CD4-positive, alpha-beta T cell treated with Interleukin-4 for 4 hours (primary cell): ENCODE results near the gene ZNF805.
"Not testable (repeated sequence)": the region's sequence is repeated elsewhere in the genome, so short reads cannot be mapped to it uniquely, and the experiment has no call there.

ENCODE experiments used
- DNase-seq: peaks from one replicate; pipeline ENCODE4 v3.0.0-alpha.2; 2020

Gene ZNF805

DNA sequence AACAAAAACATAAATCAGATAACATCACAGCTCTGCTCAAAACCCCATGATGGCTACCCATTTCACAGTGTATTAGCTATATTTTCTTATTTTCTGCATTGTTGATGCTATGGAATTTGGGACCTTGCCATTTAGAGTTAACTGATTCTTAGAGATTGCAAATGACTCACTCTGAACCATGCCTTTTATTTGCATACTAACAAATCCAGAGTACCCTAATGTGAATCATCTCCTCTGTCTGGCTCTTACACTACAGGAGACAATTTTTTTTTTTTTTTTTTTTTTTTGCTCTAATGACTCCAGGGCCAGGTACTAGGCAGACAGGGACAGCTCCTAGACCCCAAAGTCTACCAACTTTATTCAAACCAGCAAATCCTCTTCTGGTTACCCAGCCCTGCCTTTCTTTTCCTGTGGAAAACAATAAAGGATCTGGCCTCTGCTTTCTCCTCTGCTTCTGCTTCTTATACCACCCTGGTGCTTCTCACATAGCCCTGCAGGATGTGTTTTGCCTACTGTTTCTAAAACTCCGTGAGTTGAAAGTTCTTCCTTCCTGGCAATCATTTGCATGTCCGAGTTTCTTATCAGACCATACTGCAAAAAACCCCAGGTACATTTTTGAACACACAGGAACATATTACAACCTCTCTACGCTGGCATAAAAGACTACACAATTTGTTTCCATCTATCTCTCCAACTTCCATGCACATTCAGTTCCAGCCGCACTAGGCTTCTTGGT, 29.3 kb downstream of the ZNF805 start:
- no peak for DNase-seq

- no peak for DNase-seq
Observed at GRCh38 chr19:57271280-57271679, 30.8 kb downstream of the ZNF805 start.

DNA sequence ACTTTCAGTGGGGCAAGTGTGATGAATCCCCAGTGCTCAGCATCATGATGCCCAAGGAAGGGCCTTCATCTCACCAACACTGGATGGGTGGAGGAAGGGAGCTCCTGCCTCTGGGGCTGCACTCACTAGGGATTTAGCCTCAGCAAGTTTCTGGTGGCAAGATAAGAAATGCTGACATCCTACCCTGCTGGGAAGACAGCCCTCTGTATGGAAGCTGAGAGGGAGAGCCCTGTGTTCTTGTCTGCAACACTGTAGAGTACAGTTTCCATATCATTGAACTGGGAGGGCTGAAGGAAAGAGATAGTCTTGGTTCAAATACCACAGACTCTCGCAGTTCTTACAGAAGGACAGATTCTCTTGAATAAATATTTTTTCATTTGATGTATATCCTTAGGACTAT, 32.6 kb downstream of the ZNF805 start:
- no peak for DNase-seq

GRCh38 chr19:57276430-57276829, 36.0 kb downstream of the ZNF805 start:
- DNase-seq: no peak

DNA sequence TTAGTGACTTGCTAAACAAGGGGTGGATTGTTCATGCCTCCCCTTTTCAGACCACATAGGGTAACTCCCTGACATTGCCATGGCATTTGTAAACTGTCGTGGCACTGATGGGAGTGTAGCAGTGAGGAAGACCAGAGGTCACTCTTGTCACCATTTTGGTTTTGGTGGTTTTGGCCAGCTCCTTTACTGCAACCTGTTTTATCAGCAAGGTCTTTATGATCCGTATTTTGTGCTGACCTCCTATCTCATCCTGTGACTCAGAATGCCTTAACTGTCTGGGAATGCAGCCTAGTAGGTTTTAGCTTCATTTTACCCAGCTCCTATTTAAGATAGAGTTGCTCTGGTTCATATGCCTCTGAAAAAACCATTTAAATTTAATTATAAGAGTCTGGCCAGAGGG, 38.0 kb downstream of the ZNF805 start:
- not testable (repeated sequence) for DNase-seq

- peak; percentile 80 for DNase-seq
Observed at GRCh38 chr19:57279418-57280164, 39.2 kb downstream of the ZNF805 start.

DNA sequence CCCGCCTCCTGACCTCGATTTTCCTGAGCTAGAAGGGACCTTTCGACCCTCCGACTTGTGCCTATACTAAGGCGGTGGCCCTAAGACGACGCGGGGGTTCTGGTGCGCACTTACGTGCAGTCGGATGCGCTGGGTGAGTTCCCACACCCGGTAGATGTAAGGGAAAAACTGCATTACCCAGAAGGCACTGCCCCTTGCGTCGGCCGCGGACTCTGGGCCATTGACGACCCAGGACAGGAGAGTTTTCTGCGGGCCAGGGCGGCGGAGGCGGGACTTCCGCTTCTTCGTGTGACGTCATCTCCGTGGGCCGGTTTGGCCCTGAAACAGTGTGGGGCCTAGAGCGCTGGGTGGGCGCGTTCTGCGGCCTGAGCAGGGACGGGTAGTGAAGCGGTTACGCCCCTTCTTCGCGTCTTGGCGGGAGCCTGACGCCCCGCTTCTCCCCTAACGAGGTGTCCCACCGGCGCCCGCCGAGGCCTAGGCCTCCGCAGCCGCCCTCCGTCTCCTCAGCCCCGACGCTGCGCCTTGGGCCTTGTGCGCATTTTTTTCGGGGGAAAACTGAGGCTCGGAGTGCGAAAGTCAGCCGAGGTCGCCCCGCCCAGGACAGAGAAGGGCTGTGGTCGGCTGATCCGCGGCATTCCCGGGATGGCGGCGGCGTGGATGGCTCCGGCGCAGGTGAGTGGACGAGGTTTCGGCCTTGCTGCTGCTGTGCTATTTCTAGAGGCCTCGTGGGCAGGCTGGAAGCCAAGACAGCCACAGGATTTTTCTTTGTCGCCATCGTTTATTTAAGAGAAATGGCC, 39.9 kb downstream of the ZNF805 start, which contains the start of gene ZNF460:
ZNF460 (plus strand) TSS at position 321 of the 797 bp plus-strand sequence; CDS start at position 643, 322 bp downstream.
- peak; percentile 97 for DNase-seq

DNA sequence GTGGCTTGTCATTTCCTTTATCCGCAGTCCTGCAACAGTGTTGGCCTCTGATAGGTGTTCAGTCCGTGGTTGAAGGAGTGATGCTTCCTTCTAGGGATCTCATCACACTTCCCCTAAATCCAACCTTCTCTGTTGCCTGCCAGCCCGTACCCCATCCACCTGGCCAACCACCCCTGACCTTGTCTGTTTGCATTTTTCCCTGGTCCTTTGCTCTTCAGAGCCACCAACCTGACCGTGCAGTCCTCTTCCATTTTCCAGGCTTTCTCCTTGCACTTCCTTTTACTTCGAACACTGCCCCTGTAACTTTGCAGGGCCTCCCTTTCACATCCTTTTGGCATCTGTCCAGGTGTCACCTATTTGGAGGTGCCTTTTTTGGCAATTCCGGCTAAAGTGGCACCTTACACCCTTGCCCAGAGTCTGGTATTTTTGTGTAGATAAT, 40.5 kb downstream of the ZNF805 start:
- DNase-seq: peak; percentile 46

GRCh38 chr19:57282011-57282643, 41.7 kb downstream of the ZNF805 start:
- DNase-seq: no peak

GRCh38 chr19:57288373-57288772, 47.9 kb downstream of the ZNF805 start:
- no peak for DNase-seq

- no peak for DNase-seq
Observed at GRCh38 chr19:57290970-57291369, 50.5 kb downstream of the ZNF805 start.

DNA sequence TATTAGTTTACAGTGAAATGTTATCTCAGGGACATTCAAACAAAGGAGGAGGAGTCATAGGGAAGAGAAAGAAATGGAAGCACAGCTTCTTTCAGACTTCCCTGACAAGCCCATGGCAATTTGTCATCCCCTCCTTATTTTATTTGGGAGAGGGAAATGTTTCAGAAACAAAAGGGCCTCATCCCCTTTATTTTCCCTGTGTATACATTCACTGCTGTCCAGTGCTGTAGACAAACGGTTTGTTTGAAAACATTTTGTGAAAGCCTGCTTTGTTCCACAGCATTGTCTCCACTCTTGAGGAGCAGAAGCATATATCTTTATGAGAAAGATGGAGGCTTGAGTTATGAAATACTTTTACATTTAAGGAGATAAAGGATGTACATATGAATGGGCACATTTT, 52.1 kb downstream of the ZNF805 start:
- no peak for DNase-seq

DNA sequence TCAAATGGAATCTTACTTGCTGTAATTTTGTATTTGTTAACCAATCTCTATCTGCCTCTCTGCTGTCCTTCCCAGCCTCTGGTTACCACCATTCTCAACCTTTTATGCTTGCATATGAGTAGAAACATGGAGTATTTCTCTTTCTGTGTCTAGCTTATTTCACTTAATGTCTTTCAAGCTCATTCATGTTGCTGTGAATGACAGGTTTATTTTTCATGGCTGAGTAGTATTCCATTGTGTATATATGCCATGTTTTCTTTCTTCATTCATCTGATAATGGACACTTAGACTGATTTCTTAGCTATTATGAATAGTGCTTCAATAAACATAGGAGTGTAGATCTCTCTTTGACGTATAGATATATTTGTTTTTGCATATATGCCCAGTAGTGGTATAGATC, 53.3 kb downstream of the ZNF805 start:
- no peak for DNase-seq

DNA sequence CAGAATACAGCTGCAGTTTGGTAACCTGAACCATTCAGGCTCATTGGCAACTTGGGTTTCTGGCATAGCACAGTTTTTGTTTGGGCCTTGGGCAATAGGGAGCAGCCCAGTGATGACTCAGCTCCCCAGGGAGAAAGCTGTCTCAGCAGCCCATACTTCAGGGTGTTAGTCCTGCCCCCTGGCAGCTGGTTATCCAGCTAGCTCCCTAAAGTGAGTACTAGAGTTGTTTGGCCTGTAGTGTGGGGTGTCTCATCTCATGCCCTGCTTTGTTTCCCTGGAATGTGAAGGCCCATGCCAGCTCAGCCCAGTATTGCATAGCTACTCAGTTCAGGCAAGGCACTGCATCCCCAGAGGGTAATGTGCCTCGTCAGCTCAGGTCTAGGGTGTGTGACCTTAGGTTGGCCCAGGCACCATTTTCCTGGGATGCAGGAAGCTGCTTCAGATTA, 61.6 kb downstream of the ZNF805 start:
- DNase-seq: no peak

DNA sequence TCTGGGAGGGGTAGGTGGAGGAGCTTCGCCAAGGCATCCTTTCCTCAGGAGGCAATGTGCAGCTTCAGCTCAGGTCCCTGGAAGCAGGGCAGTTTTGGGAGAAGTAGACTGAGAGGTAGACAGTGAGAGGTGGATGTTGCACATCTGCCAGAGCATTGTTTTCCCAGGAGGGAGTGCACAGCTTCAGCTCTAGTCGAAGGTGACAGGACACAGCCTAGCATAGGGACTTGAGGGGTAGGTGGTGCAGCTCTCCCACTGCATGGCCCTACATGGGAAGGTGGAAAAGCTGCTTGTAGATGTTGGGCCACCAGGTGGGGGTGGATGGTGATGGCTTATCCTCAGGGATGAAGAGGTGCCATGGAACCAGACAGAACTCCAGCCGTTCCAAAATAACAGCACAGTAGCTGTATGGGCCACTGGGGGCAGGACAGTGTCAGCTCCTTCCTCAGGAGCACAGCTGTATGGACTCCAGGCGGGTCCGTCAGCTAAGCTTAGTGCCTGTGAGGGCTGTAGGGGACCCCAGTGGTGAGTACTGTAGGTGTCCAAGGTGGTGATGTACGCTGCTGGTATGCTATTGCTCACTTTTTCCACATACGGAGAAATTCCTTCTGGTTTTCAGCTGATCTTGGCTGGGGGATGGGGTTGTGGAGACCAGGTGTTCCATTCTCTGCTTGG, 62.4 kb downstream of the ZNF805 start:
- DNase-seq: no peak
